D721Med (cell line): ENCODE results near the gene AKR1C8.
"Not testable (repeated sequence)": the region's sequence is repeated elsewhere in the genome, so short reads cannot be mapped to it uniquely, and the experiment has no call there.

Source experiments
- DNase-seq: peaks from one replicate; pipeline ENCODE4 v3.0.0; 2011; ENCODE audit warnings: low spot score; ENCODE audit not compliant: insufficient read length
- FAIRE-seq: peaks from 2 replicates; lab custom pipeline; 2011; peaks lifted over from hg19 to GRCh38; lab: Jason Lieb, UNC
- CTCF ChIP-seq: IDR thresholded peaks from 2 replicates; pipeline ENCODE4 v1.5.1; 2012; ENCODE audit warnings: mild to moderate bottlenecking, control low read depth; ENCODE audit not compliant: insufficient read depth; ENCODE audit errors: missing control alignments

Gene AKR1C8

GRCh38 chr10:5184987-5185775 lies at the start of gene AKR1C8:
Gene AKR1C8, minus strand, starts transcription at chr10:5185150. Its CDS starts 46 bp downstream, at chr10:5185104.
- DNase-seq (no peak), FAIRE-seq (no peak)
- TF ChIP-seq CTCF = no peak

- TF ChIP-seq CTCF = no peak
- DNase-seq (no peak), FAIRE-seq (no peak)
Measured at GRCh38 chr10:5234106-5234860, 49.3 kb upstream of the AKR1C8 start.

- FAIRE-seq = no peak
- DNase-seq = no peak
- no peak for TF ChIP-seq CTCF
Measured at GRCh38 chr10:5233324-5233723, 48.4 kb upstream of the AKR1C8 start.

- DNase-seq = no peak
- no peak for TF ChIP-seq CTCF
- FAIRE-seq = no peak
Measured at GRCh38 chr10:5229019-5229418, 44.1 kb upstream of the AKR1C8 start.

- not testable (repeated sequence) for FAIRE-seq
Measured at GRCh38 chr10:5222942-5223341, 38.0 kb upstream of the AKR1C8 start.

GRCh38 chr10:5219262-5219661 lies 34.3 kb upstream of the AKR1C8 start:
- FAIRE-seq = no peak
- no peak for DNase-seq
- no peak for TF ChIP-seq CTCF

More at GRCh38 chr10:5222942-5223341, 38.0 kb upstream of the AKR1C8 start:
- not testable (repeated sequence) for DNase-seq

GRCh38 chr10:5216801-5217200 lies 31.9 kb upstream of the AKR1C8 start:
- TF ChIP-seq CTCF = no peak
- no peak for FAIRE-seq
- no peak for DNase-seq
